ENCODE results near the gene KIF12.

DNA sequence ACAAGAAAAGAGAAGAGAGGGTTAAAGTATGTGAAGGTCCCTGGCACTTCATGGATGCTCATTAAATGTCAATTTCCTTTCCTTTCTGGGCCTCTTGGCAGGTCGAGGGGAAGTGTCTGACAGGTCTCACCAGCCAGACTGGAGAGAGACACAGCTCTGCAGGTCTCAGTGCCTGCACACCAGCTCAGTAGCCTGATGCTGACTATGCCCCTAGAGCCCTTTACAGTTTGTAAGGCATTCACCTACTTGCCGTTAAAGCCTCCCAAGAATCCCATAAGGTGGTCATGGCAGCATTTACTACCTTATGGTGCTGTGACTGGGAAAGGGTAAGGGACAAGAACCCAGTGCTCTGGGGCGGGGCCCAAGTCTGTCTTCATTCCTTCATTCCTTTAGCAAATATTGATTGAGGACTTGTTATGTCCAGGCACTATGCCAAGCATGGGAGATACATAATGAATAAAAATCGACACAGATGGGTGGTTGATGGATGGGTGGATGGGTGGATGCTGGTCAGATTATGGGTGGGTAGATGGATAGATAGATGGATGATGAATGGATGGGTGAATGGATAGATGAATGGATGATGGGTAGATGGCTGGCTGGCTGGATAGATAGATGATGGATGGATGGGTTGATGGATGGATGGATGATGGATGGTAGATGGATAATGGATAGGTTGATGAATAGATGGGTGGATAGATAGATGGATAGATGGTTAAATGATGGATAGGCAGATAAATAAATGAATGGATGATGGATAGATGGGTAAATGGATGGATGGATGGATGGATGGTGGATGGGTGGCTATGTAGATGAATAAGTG lies 21.3 kb upstream of the KIF12 start:
- TF ChIP-seq, protein P1, sequence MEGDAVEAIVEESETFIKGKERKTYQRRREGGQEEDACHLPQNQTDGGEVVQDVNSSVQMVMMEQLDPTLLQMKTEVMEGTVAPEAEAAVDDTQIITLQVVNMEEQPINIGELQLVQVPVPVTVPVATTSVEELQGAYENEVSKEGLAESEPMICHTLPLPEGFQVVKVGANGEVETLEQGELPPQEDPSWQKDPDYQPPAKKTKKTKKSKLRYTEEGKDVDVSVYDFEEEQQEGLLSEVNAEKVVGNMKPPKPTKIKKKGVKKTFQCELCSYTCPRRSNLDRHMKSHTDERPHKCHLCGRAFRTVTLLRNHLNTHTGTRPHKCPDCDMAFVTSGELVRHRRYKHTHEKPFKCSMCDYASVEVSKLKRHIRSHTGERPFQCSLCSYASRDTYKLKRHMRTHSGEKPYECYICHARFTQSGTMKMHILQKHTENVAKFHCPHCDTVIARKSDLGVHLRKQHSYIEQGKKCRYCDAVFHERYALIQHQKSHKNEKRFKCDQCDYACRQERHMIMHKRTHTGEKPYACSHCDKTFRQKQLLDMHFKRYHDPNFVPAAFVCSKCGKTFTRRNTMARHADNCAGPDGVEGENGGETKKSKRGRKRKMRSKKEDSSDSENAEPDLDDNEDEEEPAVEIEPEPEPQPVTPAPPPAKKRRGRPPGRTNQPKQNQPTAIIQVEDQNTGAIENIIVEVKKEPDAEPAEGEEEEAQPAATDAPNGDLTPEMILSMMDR (IDR thresholded peaks at IDR 0.05) = no peak
- no peak for TF ChIP-seq EP300 (IDR thresholded peaks at IDR 0.05)

Measured in ovary (tissue), 3 donors.